Subcutaneous adipose tissue (tissue), 4 donors: ENCODE results near the gene PAM. TPM values are rescaled to one million over a fixed set of nuclear protein-coding genes. Genes with fewer than 3 reads are reported as not detected.

Experiments
- CTCF ChIP-seq: fragments of 450-650 bp; IDR thresholded peaks from one replicate; pipeline ENCODE4 v1.5.1; 2016; ENCODE audit warnings: low read depth, mild to moderate bottlenecking, control low read depth, antibody characterized with exemption, moderate library complexity
- total RNA-seq, 4 donors: library from RNA; depleted of rRNA; stranded (reverse); fragments of >200 nt; gene quantifications; one replicate each; pipeline ENCODE4 v1.1.0, GENCODE V29; 2016

The PAM gene
- total RNA-seq, 4 donors from 2014 or later: 142 to 289 (median 225) TPM

GRCh38 chr5:102845041-102845440, 89.9 kb downstream of the PAM start:
- TF ChIP-seq CTCF: no peak

- no peak for TF ChIP-seq CTCF
Observed at GRCh38 chr5:102850503-102850902, 95.4 kb downstream of the PAM start.

DNA sequence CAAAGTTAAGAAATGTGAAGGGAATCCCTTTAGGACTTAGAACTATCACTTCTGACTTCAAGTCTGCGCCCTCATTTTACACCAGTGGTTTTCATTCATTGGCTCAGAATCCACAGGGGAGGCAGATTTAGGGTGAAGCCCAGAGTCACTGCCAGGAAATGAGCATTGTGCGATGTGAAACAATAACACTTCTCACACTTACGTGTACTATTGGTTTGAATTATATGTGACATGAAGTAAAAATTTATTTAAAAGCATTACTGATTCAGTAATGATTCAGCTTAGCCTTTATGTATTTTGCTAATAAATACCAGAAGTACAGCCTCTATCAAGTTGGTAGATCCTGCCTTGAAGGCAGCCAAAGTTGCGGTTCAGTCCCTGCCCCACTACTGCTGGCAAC, 98.6 kb downstream of the PAM start:
- TF ChIP-seq CTCF: no peak

DNA sequence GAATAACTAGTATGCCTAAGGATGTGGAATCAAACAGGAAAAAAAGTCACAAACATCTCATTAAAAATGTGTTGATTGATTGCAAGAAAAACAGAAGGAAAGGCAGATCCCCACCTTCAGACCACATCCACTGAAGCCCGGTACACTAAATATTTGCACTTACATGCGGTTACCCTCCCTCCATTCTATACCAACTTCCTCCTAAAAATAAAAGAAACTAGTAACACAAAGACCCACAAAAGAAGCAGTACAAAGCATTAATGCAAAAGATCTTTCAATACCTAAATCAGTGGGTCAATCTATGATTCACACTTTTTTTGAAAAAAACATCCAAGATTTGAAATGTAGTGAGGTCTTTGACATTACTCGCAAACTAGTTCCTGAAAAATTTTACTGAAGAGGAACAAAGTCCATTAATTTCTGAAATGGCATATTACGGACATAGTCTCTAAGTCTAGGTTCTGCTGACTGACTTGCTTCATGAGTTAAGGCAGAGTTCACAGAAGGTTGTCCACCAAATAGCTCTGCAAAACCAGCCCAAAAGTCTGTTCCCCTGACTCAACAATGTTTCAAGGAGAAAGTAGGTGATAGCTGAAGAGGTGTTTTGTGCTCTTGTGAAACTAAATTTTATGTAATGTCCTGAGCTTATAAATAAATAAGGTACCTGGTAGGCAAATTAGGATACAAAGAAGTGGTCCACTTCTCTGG, 100.7 kb downstream of the PAM start:
- TF ChIP-seq CTCF: no peak

GRCh38 chr5:102856389-102856777, 101.3 kb downstream of the PAM start:
- TF ChIP-seq CTCF: no peak

GRCh38 chr5:102857076-102857818, 102.1 kb downstream of the PAM start:
- no peak for TF ChIP-seq CTCF

GRCh38 chr5:102858221-102858620, 103.1 kb downstream of the PAM start:
- no peak for TF ChIP-seq CTCF
